Coronary artery (tissue), 2 donors: ENCODE measurements around the gene IDNK.

Experiments used
- DNase-seq: peaks from one replicate; pipeline ENCODE4 v3.0.0-alpha.2; 2017; ENCODE audit warnings: low spot score
- H3K27ac ChIP-seq, 2 donors: fragments of 200-600 bp; sonication (generic); one replicate each; pipeline ENCODE4 v1.5.1; 2016 to 2019
- H3K4me3 ChIP-seq: fragments of 200-600 bp; sonication (generic); 2 replicates; pipeline ENCODE4 v1.5.1; 2016; ENCODE audit warnings: mild to moderate bottlenecking, moderate library complexity
- CTCF ChIP-seq: fragments of 200-600 bp; sonication (generic); IDR thresholded peaks from one replicate; pipeline ENCODE4 v1.5.1; 2019; ENCODE audit warnings: antibody characterized with exemption

IDNK gene

GRCh38 chr9:83649515-83649914 is 26.6 kb downstream of the IDNK start:
- no peak for TF ChIP-seq CTCF
- DNase-seq = no peak
- no peak overlapping the region for H3K27ac ChIP-seq
- no peak overlapping the region for H3K4me3 ChIP-seq

- no peak overlapping the region for H3K27ac ChIP-seq
- H3K4me3 ChIP-seq = no peak overlapping the region
- no peak for DNase-seq
- TF ChIP-seq CTCF = no peak
Measured at GRCh38 chr9:83651558-83651957, 28.6 kb downstream of the IDNK start.

GRCh38 chr9:83652433-83652832 is 29.5 kb downstream of the IDNK start:
- no peak for TF ChIP-seq CTCF
- Histone ChIP-seq H3K27ac (no peak overlapping the region), H3K4me3 (no peak overlapping the region)
- no peak for DNase-seq

- no peak for DNase-seq
- H3K4me3 ChIP-seq = no peak overlapping the region
- TF ChIP-seq CTCF = no peak
- no peak overlapping the region for H3K27ac ChIP-seq
Measured at GRCh38 chr9:83655433-83655832, 32.5 kb downstream of the IDNK start.

- no peak for DNase-seq
- no peak overlapping the region for H3K4me3 ChIP-seq
- TF ChIP-seq CTCF = no peak
- no peak overlapping the region for H3K27ac ChIP-seq
Measured at GRCh38 chr9:83656032-83656680, 33.2 kb downstream of the IDNK start.

GRCh38 chr9:83656952-83657351 is 34.0 kb downstream of the IDNK start:
- no peak for TF ChIP-seq CTCF
- Histone ChIP-seq H3K27ac (no peak overlapping the region), H3K4me3 (no peak overlapping the region)
- no peak for DNase-seq

- Histone ChIP-seq H3K27ac (no peak overlapping the region), H3K4me3 (no peak overlapping the region)
- TF ChIP-seq CTCF = no peak
- no peak for DNase-seq
Measured at GRCh38 chr9:83662933-83663332, 40.0 kb downstream of the IDNK start.
